ENCODE data around the gene FOS.

Gene FOS

GRCh38 chr14:75277008-75277814 lies 1.4 kb upstream of the FOS start:
- DNase-seq: peak; percentile 89 to 93

- DNase-seq: peak in 1 of 2 donors; percentile 14
These were observed 710 bp upstream of the FOS start for GRCh38 chr14:75277815-75278421.

GRCh38 chr14:75279153-75279762 lies 630 bp downstream of the FOS start:
- peak; percentile 33 to 57 for DNase-seq

GRCh38 chr14:75279763-75280290 lies 1.2 kb downstream of the FOS start:
- DNase-seq: no peak

- DNase-seq: peak in 1 of 2 donors; percentile 2
These were observed 1.7 kb downstream of the FOS start for GRCh38 chr14:75280291-75280830.

GRCh38 chr14:75280831-75281653 lies 2.4 kb downstream of the FOS start:
- DNase-seq: peak; percentile 40 to 74

- DNase-seq: peak in 1 of 2 donors; percentile 3
These were observed 3.0 kb downstream of the FOS start for GRCh38 chr14:75281654-75282019.

GRCh38 chr14:75282170-75282554 lies 3.5 kb downstream of the FOS start:
- DNase-seq: peak in 1 of 2 donors; percentile 19

GRCh38 chr14:75282555-75283161 lies 4.0 kb downstream of the FOS start:
- peak in 1 of 2 donors; percentile 85 for DNase-seq

GRCh38 chr14:75283162-75283832 lies 4.7 kb downstream of the FOS start:
- peak; percentile 93 to 95 for DNase-seq

GRCh38 chr14:75283833-75284563 lies 5.4 kb downstream of the FOS start:
- peak; percentile 88 to 92 for DNase-seq

- DNase-seq: no peak
These were observed 6.7 kb downstream of the FOS start for GRCh38 chr14:75285331-75285730.

- DNase-seq: no peak
These were observed 7.7 kb downstream of the FOS start for GRCh38 chr14:75286313-75286712.

- DNase-seq: no peak
These were observed 11.3 kb downstream of the FOS start for GRCh38 chr14:75289840-75290388.

- DNase-seq: no peak
These were observed 12.2 kb downstream of the FOS start for GRCh38 chr14:75290851-75291250.

- no peak for DNase-seq
These were observed 12.7 kb downstream of the FOS start for GRCh38 chr14:75291331-75291730.

GRCh38 chr14:75292101-75292563 lies 13.5 kb downstream of the FOS start:
- DNase-seq: no peak

- DNase-seq: no peak
These were observed 14.3 kb downstream of the FOS start for GRCh38 chr14:75292886-75293285.

GRCh38 chr14:75293920-75294648 lies 15.5 kb downstream of the FOS start:
- peak; percentile 97 to 98 for DNase-seq
